Liver (tissue), 9 donors: Measurements from ENCODE around the gene GRIN2D. TPM values are rescaled to one million over a fixed set of nuclear protein-coding genes. Genes with fewer than 3 reads are reported as not detected.

Source experiments
- DNase-seq: peaks from one replicate; pipeline ENCODE4 v3.0.0-alpha.2; 2017; ENCODE audit warnings: low spot score
- H3K27ac ChIP-seq, 2 donors: one replicate each; pipeline ENCODE4 v1.7.0; 2013; ENCODE audit warnings: inconsistent platforms in 2 of 2, low read length in 2 of 2, control low read depth in 1 of 2, low read depth in 1 of 2, mild to moderate bottlenecking in 1 of 2
- H3K27me3 ChIP-seq, 4 donors: one replicate each; pipeline versions ENCODE4 v1.6.1 to v1.7.0; 2013; ENCODE audit warnings: low read length in 3 of 4, inconsistent platforms in 1 of 4, mild to moderate bottlenecking in 1 of 4, moderate library complexity in 1 of 4; ENCODE audit not compliant: control insufficient read depth in 4 of 4, insufficient read depth in 4 of 4
- H3K36me3 ChIP-seq, 4 donors: one replicate each; pipeline versions ENCODE4 v1.6.1 to v1.7.0; 2013; ENCODE audit warnings: low read length in 3 of 4, mild to moderate bottlenecking in 3 of 4, low read depth in 1 of 4, moderate library complexity in 1 of 4; ENCODE audit not compliant: control insufficient read depth in 4 of 4, insufficient read depth in 3 of 4
- H3K4me1 ChIP-seq, 4 donors: one replicate each; pipeline versions ENCODE4 v1.6.1 to v1.7.0; 2013; ENCODE audit warnings: low read length in 3 of 4, mild to moderate bottlenecking in 3 of 4, moderate library complexity in 1 of 4; ENCODE audit not compliant: control insufficient read depth in 4 of 4, insufficient read depth in 4 of 4
- H3K4me3 ChIP-seq, 3 donors: one replicate each; pipeline versions ENCODE4 v1.6.1 to v1.7.0; 2013; ENCODE audit warnings: low read length in 3 of 3, control low read depth in 1 of 3, low read depth in 1 of 3, mild to moderate bottlenecking in 1 of 3
- H3K9ac ChIP-seq, 2 donors: one replicate each; pipeline ENCODE4 v1.7.0; 2013; ENCODE audit warnings: low read length in 2 of 2, mild to moderate bottlenecking in 2 of 2, moderate library complexity in 2 of 2, control low read depth in 1 of 2, low read depth in 1 of 2
- H3K9me3 ChIP-seq, 4 donors: one replicate each; pipeline versions ENCODE4 v1.6.1 to v1.7.0; 2013; ENCODE audit warnings: low read length in 3 of 4; ENCODE audit not compliant: control insufficient read depth in 4 of 4
- EGR1 ChIP-seq, 2 donors: IDR thresholded peaks; 2 replicates each; pipeline ENCODE4 v1.6.1; 2016 to 2018; ENCODE audit warnings: antibody characterized with exemption in 2 of 2, low read depth in 2 of 2
- FOXA1 ChIP-seq: IDR thresholded peaks from 2 replicates; pipeline ENCODE4 v1.6.1; 2016; ENCODE audit warnings: antibody characterized with exemption
- FOXA2 ChIP-seq: IDR thresholded peaks from 2 replicates; pipeline ENCODE4 v1.6.1; 2016; ENCODE audit warnings: antibody characterized with exemption
- GABPA ChIP-seq, 2 donors: IDR thresholded peaks in 1 of 2; conservative IDR thresholded peaks in 1 of 2; 2 replicates each; pipeline ENCODE4 v1.6.1; 2016; ENCODE audit warnings: antibody characterized with exemption in 2 of 2, mild to moderate bottlenecking in 1 of 2, moderate library complexity in 1 of 2
- HNF4A ChIP-seq, 2 donors: conservative IDR thresholded peaks; 2 replicates each; pipeline ENCODE4 v1.6.1; 2016; ENCODE audit warnings: antibody characterized with exemption in 2 of 2, mild to moderate bottlenecking in 2 of 2
- HNF4G ChIP-seq: IDR thresholded peaks from 2 replicates; pipeline ENCODE4 v1.6.1; 2016; ENCODE audit warnings: antibody characterized with exemption
- JUND ChIP-seq, 2 donors: IDR thresholded peaks; 2 replicates each; pipeline ENCODE4 v1.6.1; 2016; ENCODE audit warnings: antibody characterized with exemption in 2 of 2
- NR2F2 ChIP-seq: IDR thresholded peaks from 2 replicates; pipeline ENCODE4 v1.6.1; 2016; ENCODE audit warnings: antibody characterized with exemption
- RAD21 ChIP-seq, 2 donors: IDR thresholded peaks; 2 replicates each; pipeline ENCODE4 v1.6.1; 2016; ENCODE audit warnings: antibody characterized with exemption in 2 of 2, mild to moderate bottlenecking in 2 of 2
- REST ChIP-seq: IDR thresholded peaks from 2 replicates; pipeline ENCODE4 v1.6.1; 2016; ENCODE audit warnings: antibody characterized with exemption, mild to moderate bottlenecking
- TAF1 ChIP-seq: conservative IDR thresholded peaks from 2 replicates; pipeline ENCODE4 v1.6.1; 2016; ENCODE audit warnings: antibody characterized with exemption, mild to moderate bottlenecking
- YY1 ChIP-seq: IDR thresholded peaks from 2 replicates; pipeline ENCODE4 v1.6.1; 2016; ENCODE audit warnings: antibody characterized with exemption, mild to moderate bottlenecking
- WGBS: extraction: QIAGEN DNeasy Blood & Tissue Kit; methylation state at CpG from one replicate; pipeline ENCODE4 v1.1.7; 2013; 5-methylcytosine and 5-hydroxymethylcytosine counted together
- polyA plus RNA-seq, 2 donors: library from polyadenylated mRNA; stranded (reverse) in 1 of 2; unstranded in 1 of 2; fragments of 200-250 nt in 1 of 2; fragments of >200 nt in 1 of 2; fragmentation: Nextera tagmentation in 1 of 2; extraction: Ambion mirVana in 1 of 2; gene quantifications; one replicate each; pipeline versions ENCODE4 v1.2.1 to v1.2.3, GENCODE V29; 2013 to 2015
- total RNA-seq, 2 donors: library from RNA; depleted of rRNA; stranded (reverse); fragments of >200 nt; gene quantifications; one replicate each; pipeline ENCODE4 v1.2.3, GENCODE V29; 2014
- TF ChIP-seq, protein P1 (sequence below): IDR thresholded peaks from 2 replicates; pipeline ENCODE4 v1.6.1; 2016; ENCODE audit warnings: antibody characterized with exemption
- TF ChIP-seq, protein P2 (sequence below): IDR thresholded peaks from 2 replicates; pipeline ENCODE4 v1.6.1; 2016; ENCODE audit warnings: antibody characterized with exemption
- donor health status: healthy.
- donor health status: healthy.
- donor health status: healthy.
- donor health status: healthy.
- donor health status: healthy.

Gene GRIN2D
- total and polyA plus RNA-seq, 4 donors: 0.13 to 0.33 (median 0.17) TPM; not detected in 1

GRCh38 chr19:48353677-48354076 is 39.8 kb upstream of the GRIN2D start:
- Histone ChIP-seq H3K36me3 (peaks cover 0 to 2% (median under 1%) of the 10 kb centered on the region in 4 donors), H3K9me3 (no peaks in the 10 kb centered on the region), H3K4me3 (no peak overlapping the region), H3K9ac (no peak overlapping the region), H3K27ac (no peak overlapping the region), H3K27me3 (no peaks in the 10 kb centered on the region), H3K4me1 (no peaks in the 10 kb centered on the region)
- WGBS: 94% methylated on average over 5 of the region's 5 CpGs
- TF ChIP-seq YY1 (no peak), HNF4G (no peak), NR2F2 (no peak), FOXA2 (no peak), GABPA (IDR thresholded peaks at IDR 0.05 in 1 of 2, conservative IDR thresholded peaks at IDR 0.05 in 1 of 2) (no peak), FOXA1 (no peak), RAD21 (IDR thresholded peaks at IDR 0.05) (no peak), REST (no peak), HNF4A (conservative IDR thresholded peaks at IDR 0.05) (no peak), JUND (IDR thresholded peaks at IDR 0.05) (no peak)
- TF ChIP-seq, protein P1, sequence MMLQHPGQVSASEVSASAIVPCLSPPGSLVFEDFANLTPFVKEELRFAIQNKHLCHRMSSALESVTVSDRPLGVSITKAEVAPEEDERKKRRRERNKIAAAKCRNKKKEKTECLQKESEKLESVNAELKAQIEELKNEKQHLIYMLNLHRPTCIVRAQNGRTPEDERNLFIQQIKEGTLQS: no peak
- TF ChIP-seq, protein P2, sequence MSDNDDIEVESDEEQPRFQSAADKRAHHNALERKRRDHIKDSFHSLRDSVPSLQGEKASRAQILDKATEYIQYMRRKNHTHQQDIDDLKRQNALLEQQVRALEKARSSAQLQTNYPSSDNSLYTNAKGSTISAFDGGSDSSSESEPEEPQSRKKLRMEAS: no peak
- no peak for DNase-seq

DNA sequence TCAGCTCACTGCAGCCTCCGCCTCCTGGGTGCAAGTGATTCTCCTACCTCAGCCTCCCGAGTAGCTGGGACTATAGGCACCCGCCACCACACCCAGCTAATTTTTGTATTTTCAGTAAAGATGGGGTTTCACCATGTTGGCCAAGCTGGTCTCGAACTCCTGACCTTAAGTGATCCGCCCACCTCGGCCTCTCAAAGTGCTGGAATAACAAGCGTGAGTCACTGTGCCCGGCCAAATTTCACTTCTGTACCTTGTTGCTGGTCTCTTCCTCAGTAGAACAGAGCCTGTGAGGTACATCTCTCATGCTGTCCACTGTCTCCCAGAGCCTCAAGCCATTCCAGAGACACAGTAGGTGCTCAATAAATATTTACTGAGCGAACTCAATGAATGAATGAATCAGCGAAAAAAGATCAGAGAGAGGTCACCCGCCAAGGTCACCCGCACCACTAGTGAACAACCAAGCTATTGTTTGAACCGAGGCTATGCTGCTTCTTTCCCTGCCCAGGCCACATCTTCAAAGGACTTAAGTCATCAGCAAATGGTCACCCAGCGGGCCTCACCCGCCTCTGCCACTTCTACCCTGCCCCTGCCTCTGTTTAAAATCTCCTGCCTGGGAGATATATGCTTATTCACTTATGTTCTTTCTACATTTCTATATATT is 39.0 kb upstream of the GRIN2D start:
- Histone ChIP-seq H3K9me3 (no peaks in the 10 kb centered on the region), H3K9ac (no peak overlapping the region), H3K27ac (no peak overlapping the region), H3K4me3 (no peak overlapping the region), H3K36me3 (peaks cover 0 to 2% (median under 1%) of the 10 kb centered on the region in 4 donors), H3K4me1 (no peaks in the 10 kb centered on the region), H3K27me3 (no peaks in the 10 kb centered on the region)
- peak; percentile 15 for TF ChIP-seq NR2F2
- TF ChIP-seq, protein P1: no peak
- TF ChIP-seq, protein P2: no peak
- WGBS: 88% methylated on average over 15 of the region's 15 CpGs
- DNase-seq: no peak

- Histone ChIP-seq H3K4me3 (no peak overlapping the region), H3K36me3 (peaks cover 0 to 6% (median 1%) of the 10 kb centered on the region in 4 donors), H3K27me3 (no peaks in the 10 kb centered on the region), H3K4me1 (no peaks in the 10 kb centered on the region), H3K27ac (no peak overlapping the region), H3K9me3 (no peaks in the 10 kb centered on the region), H3K9ac (no peak overlapping the region)
- WGBS: 95% methylated on average over 12 of the region's 12 CpGs
- TF ChIP-seq GABPA (IDR thresholded peaks at IDR 0.05 in 1 of 2, conservative IDR thresholded peaks at IDR 0.05 in 1 of 2) (no peak), HNF4G (no peak), FOXA1 (no peak), TAF1 (no peak), REST (no peak), JUND (IDR thresholded peaks at IDR 0.05) (no peak), EGR1 (IDR thresholded peaks at IDR 0.05; ENCODE audit: low read depth in 2 of 2) (no peak), RAD21 (IDR thresholded peaks at IDR 0.05) (no peak), FOXA2 (no peak), YY1 (no peak)
- DNase-seq: no peak
Observed at GRCh38 chr19:48355365-48355954, 38.0 kb upstream of the GRIN2D start.
